Endothelial cell of umbilical vein (primary cell): ENCODE measurements around the gene GSTA5.

Source experiments
- CTCF ChIP-seq, 2 donors: IDR thresholded peaks; 1 replicate in 1 of 2; 2 replicates in 1 of 2; pipeline ENCODE4 v1.5.1; 2011; ENCODE audit warnings: low read length in 2 of 2, mild to moderate bottlenecking in 2 of 2, moderate library complexity in 2 of 2, control low read depth in 1 of 2, inconsistent platforms in 1 of 2, low read depth in 1 of 2; ENCODE audit not compliant: insufficient read depth in 1 of 2; ENCODE audit errors: extremely low read depth in 1 of 2
- EZH2 ChIP-seq: IDR thresholded peaks from 2 replicates; pipeline ENCODE4 v1.6.1; 2012; ENCODE audit warnings: borderline replicate concordance, low read depth, mild to moderate bottlenecking, moderate library complexity, low read length, inconsistent platforms; ENCODE audit not compliant: severe bottlenecking
- POLR2A ChIP-seq: IDR thresholded peaks from 2 replicates; pipeline ENCODE4 v1.6.1; 2012; ENCODE audit warnings: low read depth, mild to moderate bottlenecking, control low read depth, low read length
- POLR2AphosphoS5 ChIP-seq: IDR thresholded peaks from 2 replicates; pipeline ENCODE4 v1.6.1; 2012; ENCODE audit warnings: low read depth, mild to moderate bottlenecking, control low read depth, low read length, moderate library complexity; ENCODE audit not compliant: insufficient read depth

GRCh38 chr6:52787917-52788316, 52.7 kb downstream of the GSTA5 start:
- TF ChIP-seq CTCF (IDR thresholded peaks at IDR 0.05; ENCODE audit: extremely low read depth in 1 of 2, insufficient read depth in 1 of 2, low read depth in 1 of 2, low read length in 2 of 2) (no peak), POLR2AphosphoS5 (no peak), EZH2 (no peak), POLR2A (no peak)
